Measurements from ENCODE around the gene RIOK1.
"Not testable (repeated sequence)": the region's sequence is repeated elsewhere in the genome, so short reads cannot be mapped to it uniquely, and the experiment has no call there.

RIOK1 gene

GRCh38 chr6:7441048-7441775 lies 51.6 kb downstream of the RIOK1 start:
- DNase-seq (ENCODE audit: low read depth): no peak

DNA sequence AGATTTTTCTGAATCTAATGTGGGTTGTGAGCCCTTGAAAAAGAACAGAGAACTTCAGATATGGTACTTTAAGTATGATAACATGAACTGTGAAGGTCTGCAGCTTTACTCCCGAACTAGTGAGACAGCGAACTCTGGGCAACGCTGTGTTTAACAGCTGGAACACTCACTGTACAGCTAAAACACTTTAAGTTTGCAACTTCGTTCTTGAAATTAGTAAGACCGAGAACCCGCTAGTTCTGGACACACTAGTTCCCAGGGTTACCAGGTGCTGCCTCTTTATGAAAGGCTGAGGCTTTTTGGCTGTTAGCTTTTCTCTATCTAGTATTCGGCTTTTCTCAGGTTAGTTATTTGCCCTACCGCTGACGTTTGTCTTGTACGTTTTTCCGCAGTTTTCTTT lies 52.9 kb downstream of the RIOK1 start:
- DNase-seq (ENCODE audit: low read depth): no peak

DNA sequence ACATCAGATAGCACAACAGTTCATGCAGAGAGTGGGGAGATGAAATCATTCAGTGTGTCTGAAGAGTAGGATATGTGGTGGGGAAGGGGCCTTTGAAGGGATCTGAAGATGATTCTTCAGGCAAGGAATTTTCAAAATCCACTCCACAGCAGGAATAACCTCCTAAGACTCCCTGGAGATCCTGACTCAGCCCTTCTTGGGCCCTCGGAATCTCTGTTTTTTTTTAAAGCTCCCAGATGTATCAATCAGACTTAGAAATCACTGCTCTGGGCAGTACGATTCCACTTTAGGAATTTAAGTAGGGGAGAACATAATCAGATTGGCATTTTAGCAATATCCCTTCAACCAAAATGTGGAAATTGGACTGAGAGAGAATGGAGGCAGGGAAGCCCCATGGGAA lies 55.5 kb downstream of the RIOK1 start:
- DNase-seq (ENCODE audit: low read depth): peak; percentile 30

DNA sequence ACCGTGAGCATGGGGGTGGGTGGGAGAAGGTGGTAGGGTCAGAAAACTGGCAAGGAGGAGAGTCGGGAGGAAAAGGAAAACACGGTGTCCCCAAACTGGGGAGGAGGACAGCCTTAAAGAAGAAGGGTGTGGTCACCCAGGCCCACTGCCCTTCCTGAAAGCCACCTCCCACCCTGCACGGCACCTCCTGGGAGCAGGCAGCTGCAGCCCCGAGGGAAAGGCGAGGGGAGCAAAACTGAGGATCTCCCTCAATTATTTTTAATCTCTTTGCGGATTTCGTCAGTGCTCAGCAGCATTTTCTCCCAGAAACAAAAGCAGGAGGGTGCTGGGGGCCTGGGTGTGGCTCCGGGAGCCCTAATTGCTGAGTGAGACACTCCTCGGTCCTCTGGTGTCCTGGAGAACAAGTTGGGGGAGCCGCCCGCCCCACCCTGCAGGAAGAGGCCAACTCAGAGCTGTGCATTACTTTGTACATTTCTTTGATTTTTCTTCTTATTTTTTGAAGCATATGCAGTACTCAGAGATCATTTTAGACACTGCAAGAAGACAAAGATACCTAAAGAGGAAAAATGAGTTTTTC lies 56.4 kb downstream of the RIOK1 start:
- DNase-seq (ENCODE audit: low read depth): no peak

DNA sequence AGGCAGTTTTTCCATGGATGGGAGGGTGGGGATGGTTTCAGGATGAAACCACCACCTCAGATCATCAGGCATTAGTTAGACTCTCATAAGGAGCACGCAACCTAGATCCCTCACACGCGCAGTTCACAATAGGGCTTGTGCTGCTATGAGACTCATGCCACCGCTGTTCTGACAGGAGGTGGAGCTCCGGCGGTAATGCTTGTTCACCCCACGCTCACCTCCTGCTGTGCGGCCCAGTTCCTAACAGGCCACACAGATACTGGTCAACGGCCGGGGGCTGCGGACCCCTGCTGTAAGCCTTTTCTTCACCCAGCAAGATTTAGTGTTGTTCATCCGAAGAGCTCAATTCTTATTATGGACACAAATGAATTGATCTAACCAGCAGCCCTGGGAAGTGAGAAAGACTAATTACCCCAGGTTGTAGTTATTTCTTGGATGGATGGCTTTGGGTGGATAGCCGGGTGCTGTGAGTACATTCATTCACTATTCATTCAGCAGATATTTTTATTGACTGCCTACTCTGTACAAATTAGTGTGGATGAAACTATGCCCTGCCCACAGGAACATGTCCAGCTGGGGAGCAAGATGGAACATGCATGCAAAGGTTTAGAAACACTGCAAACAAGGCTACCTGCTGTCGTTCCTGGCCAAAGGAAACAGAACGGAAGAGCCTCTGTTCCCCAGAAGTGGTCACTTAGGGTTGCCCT lies 57.2 kb downstream of the RIOK1 start:
- no peak for DNase-seq (ENCODE audit: low read depth)

DNA sequence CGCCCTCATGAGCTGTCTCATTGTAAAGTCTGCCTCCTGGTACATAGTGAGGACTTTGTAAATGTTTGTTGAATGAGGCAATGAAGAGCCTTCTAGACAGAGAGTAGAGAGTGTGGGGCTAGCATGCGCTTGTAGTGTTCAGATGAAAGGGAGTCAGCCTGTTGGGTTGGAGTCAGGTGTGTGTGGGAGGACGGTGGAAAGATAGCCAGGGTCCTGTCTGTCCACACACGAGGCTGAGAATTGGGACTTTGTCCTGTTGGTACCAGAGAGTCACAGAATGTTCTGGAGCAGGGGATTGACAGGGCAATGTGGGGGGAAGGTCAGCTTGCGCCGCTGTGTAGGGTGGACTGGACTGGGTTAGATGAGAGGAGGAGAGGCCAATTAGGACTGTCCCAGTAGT lies 58.6 kb downstream of the RIOK1 start:
- no peak for DNase-seq (ENCODE audit: low read depth)

DNA sequence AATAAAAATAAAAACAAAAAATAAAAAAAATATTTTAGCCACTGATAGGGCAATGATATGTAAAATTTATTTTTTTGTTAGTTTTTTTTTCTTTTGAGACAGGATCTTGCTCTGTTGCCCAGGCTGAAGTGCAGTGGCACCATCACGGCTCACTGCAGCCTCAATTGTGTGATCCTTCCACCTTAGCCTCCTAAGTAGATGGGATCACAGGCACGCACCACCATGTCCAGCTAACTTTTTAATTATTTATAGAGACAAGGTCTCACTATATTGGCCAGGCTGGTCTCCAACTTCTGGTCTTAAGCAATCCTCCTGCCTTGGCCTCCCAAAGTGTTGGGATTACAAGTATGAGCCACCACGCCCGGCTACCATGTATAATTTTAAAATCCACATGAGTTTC lies 59.4 kb downstream of the RIOK1 start:
- no peak for DNase-seq (ENCODE audit: low read depth)

DNA sequence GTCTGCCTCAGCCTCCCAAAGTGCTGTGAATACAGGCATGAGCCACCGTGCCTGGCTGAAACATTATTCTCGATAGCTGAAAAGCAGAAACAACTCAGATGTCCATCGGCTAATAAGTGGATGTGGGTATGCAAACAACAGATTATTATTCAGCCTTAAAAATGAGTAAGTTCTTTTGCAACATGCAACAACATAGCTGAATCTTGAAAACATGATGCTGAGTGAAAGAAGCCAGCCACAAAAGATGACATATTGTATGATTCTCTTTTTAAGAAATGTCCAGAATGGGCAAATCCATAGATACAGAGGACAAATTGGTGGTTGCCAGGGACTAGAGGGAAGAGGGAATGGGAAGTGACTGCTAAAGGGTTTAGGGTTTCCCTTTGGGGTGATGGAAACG lies 61.7 kb downstream of the RIOK1 start:
- no peak for DNase-seq (ENCODE audit: low read depth)

- DNase-seq (ENCODE audit: low read depth): no peak
Measured at GRCh38 chr6:7452898-7453297, 63.3 kb downstream of the RIOK1 start.

- DNase-seq (ENCODE audit: low read depth): no peak
Measured at GRCh38 chr6:7454696-7455358, 65.2 kb downstream of the RIOK1 start.

DNA sequence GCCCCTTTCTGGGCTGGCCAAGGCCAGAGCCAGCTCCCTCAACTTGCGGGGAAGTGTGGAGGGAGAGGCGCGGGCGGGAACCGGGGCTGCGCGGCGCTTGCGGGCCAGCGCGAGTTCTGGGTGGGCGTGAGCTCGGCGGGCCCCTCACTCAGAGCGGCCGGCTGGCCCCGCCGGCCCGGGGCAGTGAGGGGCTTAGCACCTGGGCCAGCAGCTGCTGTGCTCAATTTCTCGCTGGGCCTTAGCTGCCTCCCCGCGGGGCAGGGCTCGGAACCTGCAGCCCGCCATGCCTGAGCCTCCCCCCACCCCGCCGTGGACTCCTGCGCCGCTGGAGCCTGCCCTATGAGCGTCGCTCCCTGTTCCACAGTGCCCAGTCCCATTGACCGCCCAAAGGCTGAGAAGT lies 66.7 kb downstream of the RIOK1 start:
- DNase-seq (ENCODE audit: low read depth): not testable (repeated sequence)

- DNase-seq (ENCODE audit: low read depth): no peak
Measured at GRCh38 chr6:7461416-7461815, 71.8 kb downstream of the RIOK1 start.

- no peak for DNase-seq (ENCODE audit: low read depth)
Measured at GRCh38 chr6:7463785-7464184, 74.2 kb downstream of the RIOK1 start.

GRCh38 chr6:7467007-7467897 lies 77.6 kb downstream of the RIOK1 start:
- DNase-seq (ENCODE audit: low read depth): no peak

Data from HS-5 (cell line).